Right lobe of liver (tissue), 6 donors: ENCODE results near the gene PTPN11. TPM values are rescaled to one million over a fixed set of nuclear protein-coding genes. Genes with fewer than 3 reads are reported as not detected.

Experiments
- ATAC-seq, 4 donors: fragments of 200-7000 bp; cut with Tn5 transposase; one replicate each; pipeline ENCODE4 v1.9.1; 2020; ENCODE audit warnings: mild to moderate bottlenecking in 4 of 4, moderate library complexity in 4 of 4
- DNase-seq, 3 donors: peaks; one replicate each; pipeline ENCODE4 v3.0.0-alpha.2; 2020
- H3K27ac ChIP-seq, 3 donors: fragments of 200-600 bp; one replicate each; pipeline ENCODE4 v1.8.0; 2022
- H3K27me3 ChIP-seq, 2 donors: fragments of 200-600 bp; one replicate each; pipeline ENCODE4 v1.8.0; 2022
- H3K36me3 ChIP-seq, 4 donors: fragments of 200-600 bp; sonication (generic) in 1 of 4; one replicate each; pipeline versions ENCODE4 v1.5.1 to v1.8.0; 2017 to 2022; ENCODE audit warnings: control low read depth in 1 of 4
- H3K4me1 ChIP-seq, 4 donors: fragments of 200-600 bp; sonication (generic) in 1 of 4; one replicate each; pipeline versions ENCODE4 v1.5.1 to v1.8.0; 2017 to 2022; ENCODE audit warnings: control low read depth in 1 of 4
- H3K4me3 ChIP-seq, 3 donors: fragments of 200-600 bp; one replicate each; pipeline ENCODE4 v1.8.0; 2022
- H3K9me3 ChIP-seq, 4 donors: fragments of 200-600 bp; sonication (generic) in 1 of 4; one replicate each; pipeline versions ENCODE4 v1.5.1 to v1.8.0; 2017 to 2022; ENCODE audit warnings: control low read depth in 1 of 4
- POLR2A ChIP-seq: fragments of 450-650 bp; IDR thresholded peaks from one replicate; pipeline ENCODE4 v1.6.1; 2017; ENCODE audit warnings: antibody characterized with exemption, mild to moderate bottlenecking
- WGBS: methylation state at CpG from one replicate; pipeline ENCODE4 v1.1.6; 2018; ENCODE audit warnings: low coverage, low lambda C conversion rate; ENCODE audit not compliant: insufficient coverage; ENCODE audit errors: missing lambda C conversion rate; 5-methylcytosine and 5-hydroxymethylcytosine counted together
- intact Hi-C, 2 donors: fragments of 100-400 bp; cut with DNase I; formaldehyde crosslinking; loops; one replicate each; pipeline versions ENCODE4 v1.11.2 to v1.14.1; 2022
- total RNA-seq, 6 experiments: library from RNA; depleted of rRNA in 2 of 6; stranded (reverse); fragments of >200 nt in 2 of 6; fragmentation: NEBNext Ultra II Directional in 3 of 6; extraction: Animal tissue kit (Norgen Biotek cat#: 25700) in 3 of 6; gene quantifications; one replicate each; pipeline versions ENCODE4 v1.1.0 to v1.2.4, GENCODE V29; 2016 to 2023
- TF ChIP-seq, protein P1 (sequence below), 4 donors: fragments of 200-600 bp in 3 of 4; fragments of 450-650 bp in 1 of 4; IDR thresholded peaks; one replicate each; pipeline versions ENCODE4 v1.5.1 to v1.8.0; 2016 to 2022; ENCODE audit warnings: antibody characterized with exemption in 4 of 4, mild to moderate bottlenecking in 2 of 4
- donor health status: DM: no; HTN: yes; CAD: no.
- donor health status: DM: no; HTN: no; CAD: no.
- donor health status: DM: no; HTN: no; CAD: no.
- donor health status: DM: no; HTN: yes; CAD: no.
- donor health status: DM: no; HTN: yes; CAD: no.

The PTPN11 gene
- total RNA-seq, 6 experiments from 2014 or later, result 66.4 to 77.7 (median 68.6) TPM

DNA sequence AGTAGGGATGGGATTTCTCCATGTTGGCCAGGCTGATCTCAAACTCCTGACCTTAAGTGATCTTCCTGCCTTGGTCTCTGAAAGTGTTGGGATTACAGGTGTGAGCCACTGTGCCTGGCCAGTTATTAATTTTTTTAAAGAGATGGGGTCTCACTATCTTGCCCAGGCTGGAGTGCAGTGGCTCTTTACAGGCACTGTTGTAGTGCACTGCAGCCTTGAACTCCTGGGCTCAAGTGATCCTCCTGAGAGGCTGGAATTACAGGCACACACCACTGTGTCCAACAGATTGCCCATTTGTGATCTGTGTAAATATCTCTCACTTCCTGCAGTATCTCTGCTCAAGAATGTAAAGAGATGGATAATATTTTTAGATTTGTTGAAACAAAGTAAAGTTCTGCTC, 45.9 kb downstream of the PTPN11 start:
- intact Hi-C loops, result no loop called here
- no peaks in the 10 kb centered on the region for H3K27me3 ChIP-seq
- no peak for DNase-seq
- no peaks in the 10 kb centered on the region for H3K9me3 ChIP-seq
- no peak overlapping the region for H3K4me3 ChIP-seq
- H3K36me3 ChIP-seq, result peaks cover 0 to 5% (median 0%) of the 10 kb centered on the region in 4 donors
- ATAC-seq, result no peak
- peak overlapping the region in 1 of 3 donors; percentile 83 for H3K27ac ChIP-seq
- TF ChIP-seq, protein P1, sequence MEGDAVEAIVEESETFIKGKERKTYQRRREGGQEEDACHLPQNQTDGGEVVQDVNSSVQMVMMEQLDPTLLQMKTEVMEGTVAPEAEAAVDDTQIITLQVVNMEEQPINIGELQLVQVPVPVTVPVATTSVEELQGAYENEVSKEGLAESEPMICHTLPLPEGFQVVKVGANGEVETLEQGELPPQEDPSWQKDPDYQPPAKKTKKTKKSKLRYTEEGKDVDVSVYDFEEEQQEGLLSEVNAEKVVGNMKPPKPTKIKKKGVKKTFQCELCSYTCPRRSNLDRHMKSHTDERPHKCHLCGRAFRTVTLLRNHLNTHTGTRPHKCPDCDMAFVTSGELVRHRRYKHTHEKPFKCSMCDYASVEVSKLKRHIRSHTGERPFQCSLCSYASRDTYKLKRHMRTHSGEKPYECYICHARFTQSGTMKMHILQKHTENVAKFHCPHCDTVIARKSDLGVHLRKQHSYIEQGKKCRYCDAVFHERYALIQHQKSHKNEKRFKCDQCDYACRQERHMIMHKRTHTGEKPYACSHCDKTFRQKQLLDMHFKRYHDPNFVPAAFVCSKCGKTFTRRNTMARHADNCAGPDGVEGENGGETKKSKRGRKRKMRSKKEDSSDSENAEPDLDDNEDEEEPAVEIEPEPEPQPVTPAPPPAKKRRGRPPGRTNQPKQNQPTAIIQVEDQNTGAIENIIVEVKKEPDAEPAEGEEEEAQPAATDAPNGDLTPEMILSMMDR (IDR thresholded peaks at IDR 0.05), result no peak
- TF ChIP-seq POLR2A, result no peak
- H3K4me1 ChIP-seq, result peaks cover 0 to 21% (median 6%) of the 10 kb centered on the region in 4 donors

DNA sequence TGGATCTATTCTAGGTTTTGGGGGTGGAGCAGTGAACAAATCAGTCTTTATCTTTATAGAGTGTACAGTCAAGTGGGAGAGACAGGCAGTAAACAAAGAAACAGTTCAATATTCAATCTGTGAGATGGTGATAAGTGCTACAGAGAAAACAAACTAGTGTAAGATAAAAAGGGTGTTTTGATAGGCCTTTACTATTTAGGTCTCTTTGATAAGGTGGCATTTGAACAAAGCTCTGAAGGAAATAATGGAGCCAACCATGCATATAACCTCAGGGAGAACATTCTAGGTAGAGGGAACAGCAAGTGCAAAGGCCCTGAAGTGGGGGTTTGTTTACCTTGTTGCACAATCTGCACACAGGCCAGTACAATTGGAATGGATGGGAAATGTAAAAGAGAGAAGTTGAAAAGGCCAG, 47.3 kb downstream of the PTPN11 start:
- peak overlapping the region; percentile 12 to 83 (median 72) for H3K27ac ChIP-seq
- ATAC-seq, result peak; percentile 72 to 90 (median 78)

DNA sequence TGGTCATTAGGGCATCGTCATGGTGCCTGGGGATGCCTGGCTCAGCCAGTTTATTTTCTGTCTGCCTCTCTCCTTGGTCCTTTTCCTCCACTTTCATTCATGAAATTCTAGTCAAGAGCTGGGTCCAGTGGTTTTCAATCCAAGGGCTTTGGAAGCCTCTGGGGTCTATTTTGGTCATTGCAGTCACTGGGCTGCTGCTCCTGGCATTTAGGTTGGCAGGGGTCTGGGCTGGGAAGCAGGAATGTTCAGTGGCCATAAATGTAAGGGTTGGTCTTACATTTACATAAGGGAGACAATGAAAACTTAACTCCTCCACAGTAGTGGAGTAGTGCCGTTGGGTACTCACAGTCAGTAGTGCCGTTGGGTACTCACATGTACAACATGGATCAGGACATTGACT, 48.1 kb downstream of the PTPN11 start:
- ATAC-seq (no peak), DNase-seq (no peak)
- Histone ChIP-seq H3K27me3 (no peaks in the 10 kb centered on the region), H3K9me3 (no peaks in the 10 kb centered on the region), H3K4me1 (peaks cover 0 to 37% (median 16%) of the 10 kb centered on the region in 4 donors), H3K4me3 (no peak overlapping the region), H3K36me3 (peaks cover 0 to 5% (median 0%) of the 10 kb centered on the region in 4 donors), H3K27ac (peak overlapping the region in 2 of 3 donors; percentile 72 to 83)
- TF ChIP-seq, protein P1 (IDR thresholded peaks at IDR 0.05), result no peak
- no peak for TF ChIP-seq POLR2A
- WGBS, result 92% methylated on average over 2 of the region's 3 CpGs
- intact Hi-C loops, result no loop called here

More for the DNA sequence above, 47.3 kb downstream of the PTPN11 start:
- intact Hi-C loops, result no loop called here
- Histone ChIP-seq H3K4me1 (peaks cover 0 to 32% (median 12%) of the 10 kb centered on the region in 4 donors), H3K9me3 (no peaks in the 10 kb centered on the region), H3K4me3 (no peak overlapping the region), H3K36me3 (peaks cover 0 to 5% (median 0%) of the 10 kb centered on the region in 4 donors), H3K27me3 (no peaks in the 10 kb centered on the region)
- peak; percentile 20 for TF ChIP-seq POLR2A
- TF ChIP-seq, protein P1 (IDR thresholded peaks at IDR 0.05), result no peak
- DNase-seq, result peak in 1 of 3 donors; percentile 70

DNA sequence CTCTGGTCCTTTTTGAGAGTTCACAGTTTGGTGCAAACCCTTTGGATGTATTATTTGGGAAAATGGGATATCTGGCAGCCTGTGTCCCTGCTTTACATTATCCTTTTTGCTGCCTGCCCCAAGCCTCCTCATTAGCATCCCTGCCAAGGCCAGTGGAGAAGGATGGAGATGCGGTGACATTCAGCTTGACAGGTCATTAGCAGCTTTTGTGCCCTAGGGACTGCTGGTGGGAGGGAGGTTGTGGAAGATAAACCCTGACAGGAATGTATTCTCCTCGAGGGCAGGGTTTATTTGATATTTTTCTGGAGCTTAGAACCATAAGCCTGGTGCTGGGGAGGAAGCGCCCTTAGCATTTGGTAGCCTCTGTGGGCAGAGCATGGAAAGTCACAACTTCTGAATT, 49.3 kb downstream of the PTPN11 start:
- intact Hi-C loops, result no loop called here
- TF ChIP-seq, protein P1 (IDR thresholded peaks at IDR 0.05), result no peak
- no peak for TF ChIP-seq POLR2A

DNA sequence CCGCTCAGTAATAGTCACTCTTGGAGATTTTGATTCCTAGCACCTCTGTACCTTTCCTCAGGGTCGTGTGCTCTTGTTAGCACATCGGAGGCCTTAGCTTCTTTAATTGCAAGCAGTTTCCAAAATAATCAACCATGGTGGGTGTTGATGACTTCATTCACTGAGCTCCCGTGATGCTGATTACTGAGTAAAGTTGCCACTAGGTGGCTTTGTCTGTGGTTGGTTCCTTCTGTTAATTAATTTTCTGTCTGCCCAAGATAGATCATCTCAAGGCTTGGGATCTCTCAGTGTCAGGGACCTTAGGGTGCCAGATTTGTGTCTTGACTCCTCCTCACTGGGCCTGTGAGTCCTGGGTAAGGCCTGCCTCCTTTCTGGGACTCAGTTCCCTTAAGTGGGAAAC, 54.3 kb downstream of the PTPN11 start:
- Histone ChIP-seq H3K9me3 (no peaks in the 10 kb centered on the region), H3K4me1 (peaks cover 0 to 24% (median 11%) of the 10 kb centered on the region in 4 donors), H3K36me3 (peaks cover 0 to 34% (median 18%) of the 10 kb centered on the region in 4 donors), H3K27me3 (no peaks in the 10 kb centered on the region), H3K27ac (no peak overlapping the region), H3K4me3 (no peak overlapping the region)
- ATAC-seq, result no peak
- WGBS, result 89% methylated on average over 4 of the region's 4 CpGs
- no peak for DNase-seq
- intact Hi-C loops, result no loop called here
- TF ChIP-seq POLR2A, result no peak
- TF ChIP-seq, protein P1 (IDR thresholded peaks at IDR 0.05), result peak in 1 of 4 donors; percentile 30

More for the DNA sequence above, 49.3 kb downstream of the PTPN11 start:
- H3K4me3 ChIP-seq, result no peak overlapping the region
- H3K36me3 ChIP-seq, result peaks cover 0 to 12% (median 3%) of the 10 kb centered on the region in 4 donors
- ATAC-seq (no peak), DNase-seq (no peak)
- H3K9me3 ChIP-seq, result no peaks in the 10 kb centered on the region
- peaks cover 0 to 40% (median 17%) of the 10 kb centered on the region in 4 donors for H3K4me1 ChIP-seq
- H3K27me3 ChIP-seq, result no peaks in the 10 kb centered on the region
- 100% methylated on average over 3 of the region's 3 CpGs for WGBS
- no peak overlapping the region for H3K27ac ChIP-seq
